GM21447 (cell line): ENCODE data around the gene USF2.

Experiments
- ATAC-seq: cut with Tn5 transposase; IDR thresholded peaks from one replicate; pipeline ENCODE4 v1.9.1; 2021; ENCODE audit not compliant: unreplicated experiment

Gene USF2

GRCh38 chr19:35298561-35298972 lies 29.8 kb downstream of the USF2 start:
- no peak for ATAC-seq

GRCh38 chr19:35299523-35300338 lies 31.0 kb downstream of the USF2 start:
- no peak for ATAC-seq

- ATAC-seq: no peak
These were observed 31.5 kb downstream of the USF2 start for GRCh38 chr19:35300339-35300649.

GRCh38 chr19:35301961-35302360 lies 33.2 kb downstream of the USF2 start:
- ATAC-seq: no peak

- ATAC-seq: no peak
These were observed 33.7 kb downstream of the USF2 start for GRCh38 chr19:35302446-35302845.

- ATAC-seq: no peak
These were observed 34.7 kb downstream of the USF2 start for GRCh38 chr19:35303357-35303915.

- ATAC-seq: no peak
These were observed 35.3 kb downstream of the USF2 start for GRCh38 chr19:35304036-35304435.

- ATAC-seq: no peak
These were observed 36.4 kb downstream of the USF2 start for GRCh38 chr19:35305181-35305580.

- no peak for ATAC-seq
These were observed 37.9 kb downstream of the USF2 start for GRCh38 chr19:35306473-35307246.

GRCh38 chr19:35307931-35308330 lies 39.2 kb downstream of the USF2 start:
- no peak for ATAC-seq

GRCh38 chr19:35308910-35309309 lies 40.1 kb downstream of the USF2 start:
- ATAC-seq: no peak

GRCh38 chr19:35309481-35310279 lies 40.9 kb downstream of the USF2 start:
- no peak for ATAC-seq

GRCh38 chr19:35310331-35310730 lies 41.6 kb downstream of the USF2 start:
- ATAC-seq: no peak

- ATAC-seq: no peak
These were observed 42.2 kb downstream of the USF2 start for GRCh38 chr19:35310811-35311465.

GRCh38 chr19:35311901-35312665 lies 43.3 kb downstream of the USF2 start:
- no peak for ATAC-seq

- no peak for ATAC-seq
These were observed 44.8 kb downstream of the USF2 start for GRCh38 chr19:35313587-35313986.

GRCh38 chr19:35314031-35314430 lies 45.3 kb downstream of the USF2 start:
- ATAC-seq: no peak

- no peak for ATAC-seq
These were observed 46.2 kb downstream of the USF2 start for GRCh38 chr19:35314858-35315470.

- ATAC-seq: no peak
These were observed 47.1 kb downstream of the USF2 start for GRCh38 chr19:35315883-35316282.

GRCh38 chr19:35316560-35316959 lies 47.8 kb downstream of the USF2 start:
- no peak for ATAC-seq
